SJCRH30 (cell line): ENCODE data around the gene ZFYVE1. TPM values are rescaled to one million over a fixed set of nuclear protein-coding genes. Genes with fewer than 3 reads are reported as not detected.
"Not testable (repeated sequence)": the region's sequence is repeated elsewhere in the genome, so short reads cannot be mapped to it uniquely, and the experiment has no call there.

Experiments used
- DNase-seq, 2 experiments: peaks; one replicate each; pipeline ENCODE4 v3.0.0-alpha.2; 2015 to 2020
- H3K27ac ChIP-seq: fragments of 250-450 bp; sonication (Bioruptor Pico); 2 replicates; pipeline ENCODE4 v1.5.1; 2020; ENCODE audit warnings: mild to moderate bottlenecking, moderate library complexity
- H3K27me3 ChIP-seq: fragments of 250-450 bp; sonication (Bioruptor Pico); 2 replicates; pipeline ENCODE4 v1.5.1; 2020; ENCODE audit warnings: mild to moderate bottlenecking, moderate library complexity
- H3K36me3 ChIP-seq: fragments of 250-450 bp; sonication (Bioruptor Pico); 2 replicates; pipeline ENCODE4 v1.5.1; 2020; ENCODE audit warnings: mild to moderate bottlenecking, moderate library complexity
- H3K4me1 ChIP-seq: fragments of 250-450 bp; sonication (Bioruptor Pico); 2 replicates; pipeline ENCODE4 v1.5.1; 2020; ENCODE audit warnings: mild to moderate bottlenecking, moderate library complexity
- H3K4me3 ChIP-seq: fragments of 250-450 bp; sonication (Bioruptor Pico); 2 replicates; pipeline ENCODE4 v1.5.1; 2020; ENCODE audit warnings: mild to moderate bottlenecking, moderate library complexity
- H3K9me3 ChIP-seq: fragments of 250-450 bp; sonication (Bioruptor Pico); replicated peaks from 2 replicates; pipeline ENCODE4 v1.5.1; 2020; ENCODE audit warnings: mild to moderate bottlenecking, moderate library complexity
- total RNA-seq: library from RNA; depleted of rRNA; stranded (reverse); fragments of >200 nt; shearing (Covaris generic); gene quantifications from 2 replicates; pipeline ENCODE4 v1.2.3, GENCODE V29; 2014

Gene ZFYVE1
- total RNA-seq, 1 experiment from 2014 or later: 7.8 TPM

DNA sequence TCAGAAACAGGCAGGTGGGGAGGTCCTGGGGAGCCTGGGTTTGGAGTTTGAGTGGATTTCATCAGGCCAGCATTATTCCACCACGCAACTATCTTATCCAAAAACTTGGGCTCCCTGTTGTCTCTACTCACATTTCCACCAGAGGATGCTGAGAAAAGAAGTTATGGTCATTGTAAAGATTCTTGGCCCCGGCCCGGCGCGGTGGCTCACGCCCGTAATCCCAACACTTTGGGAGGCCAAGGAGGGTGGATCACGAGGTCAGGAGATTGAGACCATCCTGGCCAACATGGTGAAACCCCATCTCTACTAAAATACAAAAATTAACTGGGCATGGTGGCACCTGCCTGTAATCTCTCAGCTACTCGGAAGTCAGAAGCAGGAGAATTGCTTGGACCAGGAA is 70.2 kb downstream of the ZFYVE1 start:
- not testable (repeated sequence) for H3K4me3 ChIP-seq, DNase-seq, H3K27me3 ChIP-seq, H3K9me3 ChIP-seq, H3K36me3 ChIP-seq, H3K4me1 ChIP-seq, H3K27ac ChIP-seq

DNA sequence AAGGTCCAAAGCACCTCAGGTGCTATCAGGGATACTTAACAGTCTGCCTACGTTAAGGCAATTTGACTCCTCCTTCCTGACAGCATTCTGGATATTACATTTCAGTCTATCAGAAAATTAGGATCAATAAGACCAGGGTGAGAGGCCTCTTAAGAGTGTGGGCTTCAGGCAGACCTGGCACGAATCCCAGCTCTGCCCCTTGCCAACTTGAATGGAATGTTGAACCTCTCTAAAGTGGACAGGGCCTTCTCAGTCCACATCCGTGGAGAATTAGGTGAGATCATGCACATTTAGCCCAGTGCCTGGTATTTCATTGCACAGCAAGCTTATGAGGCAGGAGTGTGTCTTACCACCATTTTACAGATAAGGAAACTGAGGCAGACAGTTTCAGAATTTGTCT is 74.7 kb downstream of the ZFYVE1 start:
- Histone ChIP-seq H3K4me1 (no peaks in the 10 kb centered on the region), H3K9me3 (no peaks in the 10 kb centered on the region), H3K4me3 (no peak overlapping the region), H3K27me3 (no peaks in the 10 kb centered on the region), H3K27ac (no peak overlapping the region), H3K36me3 (peaks cover 3% of the 10 kb centered on the region; the same call in 1 of the 2 replicates)
- DNase-seq: no peak

DNA sequence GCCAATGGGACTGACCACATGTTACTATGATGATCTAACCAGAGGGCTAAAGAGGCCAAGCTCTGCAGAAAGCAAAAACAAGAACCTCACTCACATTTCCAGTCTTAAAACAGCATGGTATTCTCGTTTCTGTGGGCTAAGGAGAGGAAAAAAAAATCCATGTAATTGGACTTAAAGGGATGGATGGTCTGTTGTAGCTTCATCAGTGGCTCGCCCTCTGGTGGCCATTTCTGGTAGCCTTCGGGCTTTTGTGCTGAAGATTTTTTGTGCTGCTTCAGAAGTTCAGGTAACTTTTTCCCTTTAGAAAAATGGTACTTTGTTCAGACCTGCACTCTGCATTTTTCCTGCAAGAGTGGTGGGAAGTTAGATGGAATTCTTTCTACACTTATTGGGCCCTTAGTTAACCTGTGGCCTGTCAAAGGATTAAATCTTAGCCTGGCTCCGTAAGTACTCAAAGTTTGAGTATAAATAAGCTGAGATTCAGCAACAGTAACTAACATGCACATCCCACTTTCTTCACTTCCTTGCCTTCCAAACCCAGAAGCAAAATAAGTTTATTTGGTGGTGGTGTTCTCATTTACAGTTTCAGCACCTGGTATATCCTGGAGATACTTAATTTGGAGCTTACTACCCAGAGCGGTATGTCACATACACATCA is 78.3 kb downstream of the ZFYVE1 start:
- H3K36me3 ChIP-seq: no peaks in the 10 kb centered on the region
- no peaks in the 10 kb centered on the region for H3K9me3 ChIP-seq
- DNase-seq: peak; percentile 44 to 72
- no peaks in the 10 kb centered on the region for H3K27me3 ChIP-seq
- no peaks in the 10 kb centered on the region for H3K4me1 ChIP-seq
- no peak overlapping the region for H3K27ac ChIP-seq
- H3K4me3 ChIP-seq: no peak overlapping the region

DNA sequence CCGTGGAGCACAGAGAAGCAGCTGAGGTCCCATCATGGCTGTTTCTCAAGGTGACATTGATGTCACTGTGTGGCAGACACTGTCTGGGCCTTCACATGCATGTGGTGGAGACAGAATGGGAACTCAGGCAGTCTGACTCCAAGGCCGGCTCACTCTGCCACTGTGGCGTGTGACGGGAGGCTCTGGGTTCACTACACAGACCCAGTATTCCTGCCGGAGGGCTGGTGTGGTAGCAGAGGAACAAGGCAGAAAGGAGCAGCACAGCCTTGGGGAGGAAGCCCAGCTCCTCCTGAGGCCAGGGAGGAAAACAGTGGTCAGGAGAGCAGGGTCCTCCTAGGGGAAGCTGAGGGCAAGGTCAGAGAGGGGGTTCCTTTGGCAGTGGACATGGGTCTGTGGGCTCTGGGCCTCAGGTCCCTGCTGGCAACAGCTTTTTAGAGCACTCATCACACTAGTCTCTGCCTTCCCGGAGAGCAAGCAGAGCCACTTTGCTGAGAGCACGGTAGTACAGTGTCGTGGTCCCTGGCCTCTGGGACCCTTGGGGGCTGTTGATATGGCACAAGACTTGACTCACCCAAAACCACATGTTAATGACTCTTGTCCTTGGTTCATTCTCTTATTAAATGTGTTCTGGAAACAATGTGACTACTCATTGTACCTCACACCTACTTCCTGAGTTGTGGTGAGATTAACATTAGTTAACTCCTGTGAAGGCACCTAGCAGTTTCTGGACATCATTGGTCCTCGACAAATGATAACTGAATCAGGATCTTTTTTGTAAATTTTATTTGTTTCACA is 79.3 kb downstream of the ZFYVE1 start:
- H3K27ac ChIP-seq: no peak overlapping the region
- H3K4me1 ChIP-seq: no peaks in the 10 kb centered on the region
- no peak overlapping the region for H3K4me3 ChIP-seq
- H3K9me3 ChIP-seq: no peaks in the 10 kb centered on the region
- peaks cover 4% of the 10 kb centered on the region; the same call in 1 of the 2 replicates for H3K36me3 ChIP-seq
- no peaks in the 10 kb centered on the region for H3K27me3 ChIP-seq
- DNase-seq: no peak

DNA sequence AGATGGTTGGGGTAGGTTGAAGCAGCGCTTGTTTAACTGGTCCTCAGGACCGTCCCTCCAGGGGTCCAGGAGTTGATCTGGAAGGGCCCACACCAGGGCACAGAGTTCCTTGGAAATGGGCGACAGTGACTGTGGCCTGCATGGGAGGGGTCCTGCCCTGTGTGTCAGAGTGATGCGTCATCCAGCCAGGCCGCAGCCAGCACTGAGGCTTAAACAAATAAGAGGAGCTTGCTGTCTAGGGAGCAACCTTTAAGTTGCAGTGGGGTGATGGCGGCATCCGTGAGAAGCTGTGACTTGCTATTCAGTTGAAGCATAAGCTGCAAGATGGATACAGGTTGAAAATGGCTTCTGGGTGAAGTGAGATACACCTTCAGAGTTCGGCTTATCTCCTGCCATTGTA is 80.4 kb downstream of the ZFYVE1 start:
- Histone ChIP-seq H3K4me1 (no peaks in the 10 kb centered on the region), H3K4me3 (no peak overlapping the region), H3K9me3 (no peaks in the 10 kb centered on the region), H3K27ac (no peak overlapping the region), H3K27me3 (no peaks in the 10 kb centered on the region), H3K36me3 (peaks cover 5% of the 10 kb centered on the region; the same call in 1 of the 2 replicates)
- no peak for DNase-seq

DNA sequence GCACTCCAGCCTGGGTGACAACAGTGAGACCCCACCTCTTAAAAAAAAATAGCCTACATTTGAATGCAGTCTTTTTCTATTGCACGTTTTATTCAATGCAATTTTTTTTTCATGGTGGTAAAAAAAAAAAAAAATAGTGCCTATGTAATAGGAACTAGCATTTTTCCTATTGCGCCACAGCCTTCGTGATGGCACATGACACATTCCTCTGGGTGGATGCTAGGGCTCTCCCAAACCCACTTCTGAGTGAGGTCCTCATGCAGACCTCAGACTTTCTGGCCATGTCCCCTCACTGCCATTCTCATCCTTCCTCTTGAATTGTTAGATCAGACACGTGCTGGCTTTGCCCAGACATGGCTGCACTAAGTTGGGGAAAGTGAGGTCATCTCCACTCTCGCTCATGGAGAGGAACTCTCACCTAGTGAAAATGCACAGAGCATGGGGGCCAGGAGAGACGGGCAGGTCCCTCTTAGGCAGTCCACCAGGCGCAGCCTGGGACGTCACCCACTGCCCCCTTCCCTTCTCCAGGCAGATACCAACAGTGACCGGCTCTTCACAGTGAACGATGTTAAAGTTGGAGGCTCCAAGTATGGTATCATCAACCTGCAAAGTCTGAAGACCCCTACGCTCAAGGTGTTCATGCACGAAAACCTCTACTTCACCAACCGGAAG is 81.4 kb downstream of the ZFYVE1 start:
- DNase-seq: no peak
- no peaks in the 10 kb centered on the region for H3K27me3 ChIP-seq

DNA sequence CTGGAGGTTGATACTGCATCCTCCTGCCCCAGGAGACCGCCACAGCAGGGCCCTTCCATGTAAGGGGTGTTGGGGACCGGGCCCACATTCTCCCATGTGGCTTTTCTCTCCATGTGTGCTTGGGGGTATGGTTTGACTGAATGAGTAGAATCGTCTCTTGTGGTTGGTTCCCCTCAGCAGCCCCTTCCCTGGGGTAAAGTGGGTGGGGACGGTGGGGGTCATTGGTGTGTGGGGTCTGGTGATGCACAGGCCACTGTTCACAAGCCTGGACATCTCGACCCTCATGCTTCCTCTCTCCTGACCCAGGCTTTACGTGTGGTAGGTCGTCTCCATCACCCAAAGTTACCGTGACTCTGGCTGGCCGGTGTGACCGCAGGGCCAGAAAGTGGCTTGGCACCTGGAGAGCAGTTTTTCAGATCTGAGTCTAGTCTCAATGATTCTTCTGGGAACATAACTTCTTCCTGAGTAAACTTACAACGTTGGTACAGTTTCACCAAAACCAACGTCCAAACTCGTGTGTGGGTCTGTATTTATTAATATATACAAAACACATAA is 83.0 kb downstream of the ZFYVE1 start:
- no peak overlapping the region for H3K27ac ChIP-seq
- no peaks in the 10 kb centered on the region for H3K4me1 ChIP-seq
- no peak for DNase-seq
- H3K36me3 ChIP-seq: peaks cover 8% of the 10 kb centered on the region; the same call in 1 of the 2 replicates
- no peak overlapping the region for H3K4me3 ChIP-seq
- no peaks in the 10 kb centered on the region for H3K27me3 ChIP-seq
- no peaks in the 10 kb centered on the region for H3K9me3 ChIP-seq

More for the DNA sequence above, 81.4 kb downstream of the ZFYVE1 start:
- Histone ChIP-seq H3K4me3 (no peak overlapping the region), H3K9me3 (no peaks in the 10 kb centered on the region), H3K27ac (no peak overlapping the region), H3K36me3 (peaks cover 5% of the 10 kb centered on the region; the same call in 1 of the 2 replicates), H3K4me1 (no peaks in the 10 kb centered on the region)

DNA sequence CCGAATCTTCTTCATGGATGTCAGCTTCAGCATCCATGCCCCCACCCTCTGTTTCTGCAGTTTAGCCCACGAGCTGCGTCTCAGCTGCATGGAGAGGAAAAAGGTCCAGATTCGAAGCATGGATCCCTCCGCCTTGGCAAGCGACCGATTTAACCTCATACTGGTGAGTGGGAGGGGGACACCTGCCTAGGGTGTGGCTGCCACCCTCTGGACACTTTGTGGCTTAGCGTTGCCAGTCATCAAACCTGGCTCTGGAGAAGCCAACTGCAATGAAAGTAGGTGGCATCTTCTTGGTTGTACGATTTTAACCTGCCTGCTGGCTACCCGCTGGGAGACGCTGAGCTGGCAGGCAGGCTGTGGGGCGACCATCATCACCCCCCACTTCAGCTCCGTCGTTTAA is 84.0 kb downstream of the ZFYVE1 start:
- DNase-seq: no peak

DNA sequence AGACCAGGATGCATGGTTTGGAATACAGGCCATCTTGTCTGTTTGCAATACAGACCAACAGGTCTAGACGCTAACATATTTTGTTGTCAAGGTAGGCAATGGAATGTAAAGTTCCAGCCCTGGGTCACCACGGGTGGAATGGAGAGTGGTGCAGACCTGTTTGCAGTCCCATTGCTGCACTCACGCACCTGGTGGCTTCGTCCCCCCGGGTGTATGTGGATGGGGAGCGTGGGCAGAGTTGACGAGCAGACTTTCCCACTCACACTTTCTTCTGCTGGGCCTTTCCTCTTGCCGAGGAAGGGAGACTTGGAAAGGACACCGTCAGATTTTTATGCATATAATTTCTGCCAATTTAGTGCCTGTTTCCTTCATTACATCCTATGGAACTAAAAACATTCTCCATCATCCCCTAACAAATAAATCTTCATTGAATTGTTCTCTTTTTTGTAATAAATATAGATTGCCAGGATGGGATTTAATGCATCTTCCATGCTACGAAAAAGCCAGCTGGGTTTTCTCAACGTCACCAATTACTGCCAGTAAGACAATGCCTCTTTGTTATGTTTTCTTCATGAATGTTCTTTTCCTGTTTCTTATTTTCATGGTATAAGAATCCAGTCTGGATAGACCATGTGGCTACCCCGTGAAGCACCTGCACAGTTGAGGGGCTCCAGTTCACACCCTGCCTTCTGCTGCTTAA is 85.5 kb downstream of the ZFYVE1 start:
- Histone ChIP-seq H3K9me3 (no peaks in the 10 kb centered on the region), H3K36me3 (peaks cover 8% of the 10 kb centered on the region; the same call in 1 of the 2 replicates), H3K4me3 (no peak overlapping the region), H3K4me1 (no peaks in the 10 kb centered on the region), H3K27me3 (no peaks in the 10 kb centered on the region), H3K27ac (no peak overlapping the region)
- DNase-seq: no peak

More for the DNA sequence above, 84.0 kb downstream of the ZFYVE1 start:
- peaks cover 8% of the 10 kb centered on the region; the same call in 1 of the 2 replicates for H3K36me3 ChIP-seq
- H3K27ac ChIP-seq: no peak overlapping the region
- H3K4me3 ChIP-seq: no peak overlapping the region
- no peaks in the 10 kb centered on the region for H3K4me1 ChIP-seq
- H3K9me3 ChIP-seq: no peaks in the 10 kb centered on the region
- H3K27me3 ChIP-seq: no peaks in the 10 kb centered on the region

DNA sequence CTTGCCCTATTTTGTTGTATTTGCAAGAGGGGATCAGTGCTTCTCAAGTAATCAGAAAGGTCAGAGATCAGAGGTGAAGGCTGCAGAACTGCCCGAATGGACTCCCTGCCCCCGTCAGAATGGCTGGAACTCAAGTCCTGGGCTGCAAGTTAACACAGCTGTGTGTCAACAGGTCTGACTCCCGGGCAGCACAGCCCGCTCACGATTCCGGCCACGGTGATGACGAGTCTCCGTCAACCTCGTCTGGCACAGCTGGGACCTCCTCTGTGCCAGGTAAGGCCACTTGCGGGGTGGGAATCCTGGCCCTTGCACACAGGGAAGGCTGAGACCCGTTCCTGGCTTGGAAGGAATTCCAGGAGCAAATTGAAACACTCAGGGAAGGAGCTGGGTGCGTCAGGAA is 87.3 kb downstream of the ZFYVE1 start:
- DNase-seq: no peak
- H3K9me3 ChIP-seq: no peaks in the 10 kb centered on the region
- H3K4me3 ChIP-seq: no peak overlapping the region
- peaks cover 8% of the 10 kb centered on the region; the same call in 1 of the 2 replicates for H3K36me3 ChIP-seq
- H3K27me3 ChIP-seq: no peaks in the 10 kb centered on the region
- H3K4me1 ChIP-seq: no peaks in the 10 kb centered on the region
- H3K27ac ChIP-seq: no peak overlapping the region

DNA sequence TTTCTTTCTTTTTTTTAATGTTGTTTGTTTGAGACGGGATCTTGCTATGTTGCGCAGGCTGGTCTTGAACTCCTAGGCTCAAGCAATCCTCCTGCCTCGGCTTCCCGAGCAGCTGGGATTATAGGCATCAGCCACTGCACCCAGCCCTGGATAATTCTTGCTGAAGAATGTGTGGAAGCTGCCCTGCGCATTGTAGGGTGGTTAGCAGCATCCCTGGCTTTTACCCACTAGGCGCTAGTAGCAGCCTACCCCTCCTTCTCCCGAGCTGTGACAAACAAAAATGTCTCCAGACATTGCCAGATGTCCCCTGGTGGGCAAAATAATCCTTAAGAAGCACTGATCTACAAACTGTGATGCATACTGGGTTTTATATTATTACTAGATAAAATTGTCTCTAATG is 94.0 kb downstream of the ZFYVE1 start:
- no peak for DNase-seq
- Histone ChIP-seq H3K4me1 (no peaks in the 10 kb centered on the region), H3K4me3 (no peak overlapping the region), H3K9me3 (no peaks in the 10 kb centered on the region), H3K36me3 (no peaks in the 10 kb centered on the region), H3K27me3 (no peaks in the 10 kb centered on the region), H3K27ac (no peak overlapping the region)

DNA sequence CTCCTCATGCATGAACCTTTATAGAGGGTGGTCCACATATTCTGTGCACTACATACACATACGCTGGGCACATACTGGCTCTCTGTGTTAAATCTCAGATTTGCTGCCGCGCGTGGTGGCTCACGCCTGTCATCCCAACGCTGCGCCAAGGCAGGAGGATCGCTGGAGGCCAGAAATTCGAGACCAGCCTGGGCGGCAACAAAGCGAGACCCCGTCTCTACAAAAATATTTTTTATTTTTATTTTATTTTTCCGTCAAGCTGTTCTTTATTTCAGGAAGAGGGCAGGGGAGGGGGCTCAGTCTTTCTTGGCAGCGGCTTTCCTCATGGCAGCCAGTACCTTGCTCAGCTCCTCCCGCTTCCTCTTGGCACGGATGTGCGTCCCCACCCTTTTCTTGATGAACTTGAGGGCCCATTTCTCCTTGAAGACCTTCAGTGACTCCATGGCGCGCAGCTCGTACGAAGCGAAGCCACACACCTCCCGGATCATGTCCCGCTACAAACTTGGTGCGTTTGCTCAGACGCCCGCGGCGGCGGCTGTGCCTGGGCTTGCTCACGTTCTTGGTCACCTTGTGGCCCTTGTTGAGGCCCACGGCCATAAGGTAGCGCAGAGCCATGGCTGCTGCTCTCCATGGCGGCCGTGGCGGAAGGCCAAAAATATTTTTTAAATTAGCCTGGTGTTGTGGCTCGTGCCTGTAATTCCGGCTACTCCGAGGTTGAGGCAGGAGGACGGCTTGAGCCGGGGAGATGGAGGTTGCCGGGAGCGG is 97.4 kb downstream of the ZFYVE1 start:
- Histone ChIP-seq H3K4me1 (no peaks in the 10 kb centered on the region), H3K9me3 (no peaks in the 10 kb centered on the region), H3K4me3 (no peak overlapping the region), H3K27ac (no peak overlapping the region), H3K27me3 (no peaks in the 10 kb centered on the region), H3K36me3 (no peaks in the 10 kb centered on the region)
- DNase-seq: no peak

DNA sequence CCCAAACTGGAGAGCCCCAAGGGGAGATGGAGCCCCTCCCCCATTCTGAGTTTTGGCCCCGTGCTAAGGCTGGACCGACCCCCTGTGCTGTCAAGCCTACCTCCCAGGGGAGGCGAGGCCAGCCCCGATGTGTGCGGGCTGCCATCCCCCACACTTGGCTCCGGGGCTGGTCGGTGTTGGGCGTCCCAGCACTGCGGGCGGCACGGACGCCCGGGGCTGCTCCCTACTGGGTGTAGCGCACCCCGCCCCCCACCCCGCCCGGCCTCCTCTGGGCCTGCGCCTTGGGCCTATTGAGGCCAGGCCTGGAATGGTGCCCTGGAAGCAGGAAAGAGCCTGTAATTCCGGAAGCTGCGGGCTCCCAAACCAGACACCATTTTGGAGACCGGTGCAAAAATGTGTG is 98.0 kb downstream of the ZFYVE1 start:
- Histone ChIP-seq H3K27ac (no peak overlapping the region), H3K36me3 (no peaks in the 10 kb centered on the region), H3K4me3 (no peak overlapping the region), H3K27me3 (no peaks in the 10 kb centered on the region), H3K9me3 (no peaks in the 10 kb centered on the region), H3K4me1 (no peaks in the 10 kb centered on the region)
- no peak for DNase-seq
